ENCODE data around the gene DPH2.

GRCh38 chr1:43990271-43991199, 20.7 kb downstream of the DPH2 start:
- no peak for TF ChIP-seq POLR2AphosphoS5 (IDR thresholded peaks at IDR 0.05; ENCODE audit: insufficient read depth in 1 of 2, low read depth in 1 of 2)
- TF ChIP-seq, protein P1, sequence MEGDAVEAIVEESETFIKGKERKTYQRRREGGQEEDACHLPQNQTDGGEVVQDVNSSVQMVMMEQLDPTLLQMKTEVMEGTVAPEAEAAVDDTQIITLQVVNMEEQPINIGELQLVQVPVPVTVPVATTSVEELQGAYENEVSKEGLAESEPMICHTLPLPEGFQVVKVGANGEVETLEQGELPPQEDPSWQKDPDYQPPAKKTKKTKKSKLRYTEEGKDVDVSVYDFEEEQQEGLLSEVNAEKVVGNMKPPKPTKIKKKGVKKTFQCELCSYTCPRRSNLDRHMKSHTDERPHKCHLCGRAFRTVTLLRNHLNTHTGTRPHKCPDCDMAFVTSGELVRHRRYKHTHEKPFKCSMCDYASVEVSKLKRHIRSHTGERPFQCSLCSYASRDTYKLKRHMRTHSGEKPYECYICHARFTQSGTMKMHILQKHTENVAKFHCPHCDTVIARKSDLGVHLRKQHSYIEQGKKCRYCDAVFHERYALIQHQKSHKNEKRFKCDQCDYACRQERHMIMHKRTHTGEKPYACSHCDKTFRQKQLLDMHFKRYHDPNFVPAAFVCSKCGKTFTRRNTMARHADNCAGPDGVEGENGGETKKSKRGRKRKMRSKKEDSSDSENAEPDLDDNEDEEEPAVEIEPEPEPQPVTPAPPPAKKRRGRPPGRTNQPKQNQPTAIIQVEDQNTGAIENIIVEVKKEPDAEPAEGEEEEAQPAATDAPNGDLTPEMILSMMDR (IDR thresholded peaks at IDR 0.05), result no peak
- TF ChIP-seq POLR2A (IDR thresholded peaks at IDR 0.05), result no peak
